Heart left ventricle (tissue), 13 donors: ENCODE results near the gene C22orf31.

Experiments used
- POLR2A ChIP-seq, 2 donors: fragments of 450-650 bp; IDR thresholded peaks; one replicate each; pipeline ENCODE4 v1.6.1; 2017; ENCODE audit warnings: antibody characterized with exemption in 2 of 2, mild to moderate bottlenecking in 2 of 2, moderate library complexity in 2 of 2
- TF ChIP-seq, protein P1 (sequence below), 12 donors: fragments of 200-600 bp; sonication (generic) in 4 of 12; IDR thresholded peaks; one replicate each; pipeline versions ENCODE4 v1.5.0 to v1.8.0; 2018 to 2022; ENCODE audit warnings: antibody characterized with exemption in 12 of 12, mild to moderate bottlenecking in 5 of 12
- donor health status: ischemic (EF 13 %, LVEDD 7.1; RV severe dilation, severe dysfunction).
- donor health status: DM: no; HTN: yes; CAD: no.
- donor health status: DM: no; HTN: no; CAD: no.
- donor health status: ischemic (EF 25% LVEDD 6.9; RV normal size, moderate dysfunction).
- donor health status: ischemic (EF 25% LVEDD 5.7; RV mildly dilated, moderate dysfunction).
- donor health status: ischemic (EF 35%, LVEDD 5.7; RV mildly dilated, moderate dysfunction).
- donor health status: nonischemic (EF 11% LVEDD 7.7; RV severe dilation, severe dysfunction).
- donor health status: DM: yes; HTN: yes; CAD: no.
- donor health status: PGD.
- donor health status: ischemic (EF 29% LVEDD 5.4; RV normal size, mild dysfunction).
- donor health status: nonischemic (EF 23%, LVEDD 6.1; RV moderate dilation, normal function).

DNA sequence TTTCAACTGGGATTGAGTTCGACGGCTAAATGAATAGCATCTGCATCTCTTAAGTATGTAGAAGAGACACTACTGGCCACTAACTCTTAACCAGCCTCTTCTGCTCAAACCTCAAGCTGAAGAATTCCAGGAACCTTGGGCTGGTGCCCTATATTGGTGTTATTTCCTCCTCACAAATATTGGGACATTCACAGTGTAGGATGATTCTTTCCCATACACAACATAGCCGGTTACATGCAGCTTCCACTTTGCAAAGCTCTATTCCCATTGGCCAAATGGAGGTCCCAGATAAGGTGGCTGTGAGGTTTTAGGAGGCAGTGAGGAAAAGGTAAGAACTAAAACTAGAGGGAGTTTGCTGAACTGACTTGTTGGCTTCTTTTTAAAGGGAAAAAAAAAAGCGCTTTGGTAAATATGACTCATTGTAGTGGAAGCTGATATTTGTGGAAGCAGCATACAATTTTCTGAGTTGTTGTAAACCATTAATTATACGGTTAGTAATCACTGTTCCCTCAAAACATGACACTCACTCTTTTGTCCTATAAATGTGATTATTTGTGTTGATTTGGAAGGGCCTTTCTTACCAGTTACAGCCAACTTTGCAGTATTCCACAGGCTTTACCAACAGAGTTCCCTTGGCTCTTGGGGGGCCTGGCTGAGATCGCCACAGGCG lies 17.6 kb downstream of the C22orf31 start:
- no peak for TF ChIP-seq POLR2A (IDR thresholded peaks at IDR 0.05)
- TF ChIP-seq, protein P1, sequence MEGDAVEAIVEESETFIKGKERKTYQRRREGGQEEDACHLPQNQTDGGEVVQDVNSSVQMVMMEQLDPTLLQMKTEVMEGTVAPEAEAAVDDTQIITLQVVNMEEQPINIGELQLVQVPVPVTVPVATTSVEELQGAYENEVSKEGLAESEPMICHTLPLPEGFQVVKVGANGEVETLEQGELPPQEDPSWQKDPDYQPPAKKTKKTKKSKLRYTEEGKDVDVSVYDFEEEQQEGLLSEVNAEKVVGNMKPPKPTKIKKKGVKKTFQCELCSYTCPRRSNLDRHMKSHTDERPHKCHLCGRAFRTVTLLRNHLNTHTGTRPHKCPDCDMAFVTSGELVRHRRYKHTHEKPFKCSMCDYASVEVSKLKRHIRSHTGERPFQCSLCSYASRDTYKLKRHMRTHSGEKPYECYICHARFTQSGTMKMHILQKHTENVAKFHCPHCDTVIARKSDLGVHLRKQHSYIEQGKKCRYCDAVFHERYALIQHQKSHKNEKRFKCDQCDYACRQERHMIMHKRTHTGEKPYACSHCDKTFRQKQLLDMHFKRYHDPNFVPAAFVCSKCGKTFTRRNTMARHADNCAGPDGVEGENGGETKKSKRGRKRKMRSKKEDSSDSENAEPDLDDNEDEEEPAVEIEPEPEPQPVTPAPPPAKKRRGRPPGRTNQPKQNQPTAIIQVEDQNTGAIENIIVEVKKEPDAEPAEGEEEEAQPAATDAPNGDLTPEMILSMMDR (IDR thresholded peaks at IDR 0.05), result no peak
